A549 (cell line): Measurements from ENCODE around the gene PNMT. TPM values are rescaled to one million over a fixed set of nuclear protein-coding genes. Genes with fewer than 3 reads are reported as not detected.

ENCODE experiments used
- ATAC-seq, 2 experiments: fragments of 200-7000 bp in 1 of 2; fragments of >200 bp in 1 of 2; cut with Nextera tagmentation in 1 of 2; cut with Tn5 transposase in 1 of 2; 3 replicates each; pipeline versions ENCODE4 v1.8.0 to v1.9.1; 2018 to 2020; ENCODE audit warnings: mild to moderate bottlenecking in 1 of 2, moderate library complexity in 1 of 2
- CTCF ChIA-PET: fragments of 300-600 bp; sonication (Branson Sonifier 250); formaldehyde crosslinking; extraction: SDS; loops from one replicate; lab custom pipeline; 2021; ENCODE audit warnings: antibody characterized with exemption, inconsistent platforms; lab: Yijun Ruan, JAX
- POLR2A ChIA-PET: fragments of 350-600 bp; formaldehyde crosslinking; extraction: SDS; loops from one replicate; lab custom pipeline; 2021; ENCODE audit warnings: antibody characterized with exemption, inconsistent platforms; lab: Yijun Ruan, JAX
- DNase-seq, 2 experiments: peaks; one replicate each; pipeline versions ENCODE4 v3.0.0 to v3.0.0-alpha.2; 2011 to 2016; ENCODE audit warnings: low read depth in 1 of 2, low spot score in 1 of 2
- FAIRE-seq: peaks from 2 replicates; lab custom pipeline; 2011; peaks lifted over from hg19 to GRCh38; lab: Jason Lieb, UNC
- H3K27ac ChIP-seq, 2 experiments: fragments of >200 bp; sonication (Bioruptor Twin); formaldehyde crosslinking; 3 replicates each; pipeline ENCODE4 v1.5.1; 2016 to 2017
- H3K4me1 ChIP-seq: fragments of >200 bp; sonication (Bioruptor Twin); formaldehyde crosslinking; 3 replicates; pipeline ENCODE4 v1.6.1; 2016
- H3K4me2 ChIP-seq: fragments of >200 bp; sonication (Bioruptor Twin); formaldehyde crosslinking; 3 replicates; pipeline ENCODE4 v1.6.1; 2016
- H3K4me3 ChIP-seq: fragments of >200 bp; sonication (Bioruptor Twin); formaldehyde crosslinking; 3 replicates; pipeline ENCODE4 v1.5.1; 2016
- H3K9me3 ChIP-seq: fragments of >200 bp; sonication (Bioruptor Twin); formaldehyde crosslinking; 3 replicates; pipeline ENCODE4 v1.6.1; 2016
- CBX8 ChIP-seq: fragments of 200-600 bp; sonication (generic); IDR thresholded peaks from 2 replicates; pipeline ENCODE4 v1.6.1; 2016
- CTCF ChIP-seq: fragments of >200 bp; sonication (Bioruptor Twin); formaldehyde crosslinking; IDR thresholded peaks from 3 replicates; pipeline ENCODE4 v1.5.1; 2016
- E2F6 ChIP-seq: IDR thresholded peaks from 2 replicates; pipeline ENCODE4 v1.6.1; 2012; ENCODE audit warnings: low read depth, borderline replicate concordance
- EHMT2 ChIP-seq: fragments of 200-600 bp; sonication (generic); IDR thresholded peaks from 2 replicates; pipeline ENCODE4 v1.6.1; 2016; ENCODE audit warnings: antibody characterized with exemption, low read depth, mild to moderate bottlenecking, moderate library complexity
- ELK1 ChIP-seq: fragments of 150-350 bp; IDR thresholded peaks from 2 replicates; pipeline ENCODE4 v1.6.1; 2014; ENCODE audit warnings: low read depth, mild to moderate bottlenecking, low read length
- EP300 ChIP-seq, 2 experiments: fragments of >200 bp; sonication (Bioruptor Twin); formaldehyde crosslinking; IDR thresholded peaks; 2 replicates in 1 of 2; 3 replicates in 1 of 2; pipeline ENCODE4 v1.6.1; 2016 to 2017
- FOSL2 ChIP-seq, 2 experiments: fragments of 450-650 bp in 1 of 2; fragments of >200 bp in 1 of 2; sonication (Bioruptor Twin) in 1 of 2; formaldehyde crosslinking; IDR thresholded peaks; 2 replicates each; pipeline versions ENCODE4 v1.5.0 to v1.6.1; 2016 to 2020; ENCODE audit warnings: mild to moderate bottlenecking in 1 of 2, moderate library complexity in 1 of 2
- FOXS1 ChIP-seq: fragments of 250-450 bp; sonication (Bioruptor Pico); IDR thresholded peaks from 2 replicates; pipeline ENCODE4 v1.5.0; 2020; ENCODE audit warnings: mild to moderate bottlenecking, moderate library complexity
- GATA3 ChIP-seq: IDR thresholded peaks from 2 replicates; pipeline ENCODE4 v1.6.1; 2012; ENCODE audit warnings: borderline replicate concordance
- HEYL ChIP-seq: fragments of 250-450 bp; sonication (Bioruptor Pico); IDR thresholded peaks from 2 replicates; pipeline ENCODE4 v1.8.0; 2021; ENCODE audit warnings: mild to moderate bottlenecking, moderate library complexity
- HMGXB4 ChIP-seq: fragments of 250-450 bp; sonication (Bioruptor Pico); IDR thresholded peaks from 2 replicates; pipeline ENCODE4 v1.5.0; 2021; ENCODE audit warnings: mild to moderate bottlenecking, moderate library complexity, borderline replicate concordance
- HOXA7 ChIP-seq: fragments of 250-450 bp; sonication (Bioruptor Pico); IDR thresholded peaks from 2 replicates; pipeline ENCODE4 v1.5.0; 2020; ENCODE audit warnings: mild to moderate bottlenecking, moderate library complexity
- HOXB5 ChIP-seq: fragments of 250-450 bp; sonication (Bioruptor Pico); IDR thresholded peaks from 2 replicates; pipeline ENCODE4 v1.5.0; 2020; ENCODE audit warnings: mild to moderate bottlenecking, moderate library complexity
- KDM5A ChIP-seq: fragments of 200-600 bp; sonication (generic); IDR thresholded peaks from 2 replicates; pipeline ENCODE4 v1.6.1; 2016; ENCODE audit warnings: antibody characterized with exemption, mild to moderate bottlenecking
- MAFK ChIP-seq: fragments of 450-650 bp; IDR thresholded peaks from 2 replicates; pipeline ENCODE4 v1.6.1; 2014; ENCODE audit not compliant: partially characterized antibody
- MAZ ChIP-seq: fragments of 150-350 bp; IDR thresholded peaks from 2 replicates; pipeline ENCODE4 v1.6.1; 2014; ENCODE audit warnings: antibody characterized with exemption, low read depth, low read length, borderline replicate concordance
- MYC ChIP-seq: IDR thresholded peaks from 2 replicates; pipeline ENCODE4 v1.6.1; 2012; ENCODE audit warnings: mild to moderate bottlenecking, inconsistent platforms, low read length, improper control_type of control experiment, borderline replicate concordance
- NFE2L2 ChIP-seq: fragments of 150-350 bp; conservative IDR thresholded peaks from 2 replicates; pipeline ENCODE4 v1.6.1; 2014; ENCODE audit warnings: low read length
- PHF8 ChIP-seq: fragments of 200-600 bp; sonication (generic); IDR thresholded peaks from 2 replicates; pipeline ENCODE4 v1.6.1; 2016; ENCODE audit warnings: low read depth, mild to moderate bottlenecking, antibody characterized with exemption, moderate library complexity, borderline replicate concordance
- POLR2AphosphoS2 ChIP-seq: conservative IDR thresholded peaks from 2 replicates; pipeline ENCODE4 v1.6.1; 2012; ENCODE audit warnings: low read length, improper control_type of control experiment, inconsistent platforms
- RARB ChIP-seq: fragments of 250-450 bp; sonication (Bioruptor Pico); IDR thresholded peaks from 2 replicates; pipeline ENCODE4 v1.8.0; 2021; ENCODE audit warnings: mild to moderate bottlenecking, moderate library complexity
- RFX5 ChIP-seq: fragments of 450-650 bp; IDR thresholded peaks from 2 replicates; pipeline ENCODE4 v1.7.1; 2014; ENCODE audit warnings: antibody characterized with exemption, mild to moderate bottlenecking, moderate library complexity
- TFCP2L1 ChIP-seq: fragments of 250-450 bp; sonication (Bioruptor Pico); IDR thresholded peaks from 2 replicates; pipeline ENCODE4 v1.5.0; 2021; ENCODE audit warnings: mild to moderate bottlenecking
- TP53 ChIP-seq: fragments of 250-450 bp; sonication (Bioruptor Pico); IDR thresholded peaks from 2 replicates; pipeline ENCODE4 v1.5.0; 2021; ENCODE audit warnings: mild to moderate bottlenecking, moderate library complexity
- USF2 ChIP-seq: fragments of 450-650 bp; IDR thresholded peaks from 2 replicates; pipeline ENCODE4 v1.6.1; 2014; ENCODE audit warnings: antibody characterized with exemption
- ZFP36 ChIP-seq: fragments of 450-650 bp; IDR thresholded peaks from 2 replicates; pipeline ENCODE4 v1.6.1; 2014; ENCODE audit warnings: borderline replicate concordance; ENCODE audit not compliant: partially characterized antibody
- ZNF302 ChIP-seq: fragments of 250-450 bp; sonication (Bioruptor Pico); IDR thresholded peaks from 2 replicates; pipeline ENCODE4 v1.9.0; 2021; ENCODE audit warnings: inconsistent platforms, mild to moderate bottlenecking, moderate library complexity
- WGBS: methylation state at CpG from one replicate; pipeline ENCODE4 v1.1.6; 2017; ENCODE audit errors: missing lambda C conversion rate; 5-methylcytosine and 5-hydroxymethylcytosine counted together
- polyA plus RNA-seq, 4 experiments: library from polyadenylated mRNA; depleted of rRNA in 3 of 4; stranded (reverse); fragments of >200 nt; fragmentation: RNase III in 1 of 4; extraction: RNeasy Plus Mini Kit Qiagen cat#74134 plus additional on column Dnase treatment in 1 of 4; gene quantifications; 2 replicates in 3 of 4; 3 replicates in 1 of 4; pipeline ENCODE4 v1.2.3, GENCODE V29; 2011 to 2017

The PNMT gene
- polyA plus RNA-seq, 2 of the 4 experiments (the other 2 are of a cell fraction) = not detected

- no peak for ATAC-seq
- no peak for FAIRE-seq
- ChIA-PET POLR2A (no interaction called here), CTCF (interaction anchor here (1.0 to 48.4 kb wide), 3 partner anchors 32 to 427 kb away, joined by 3 to 1581 read pairs (median 1391); partner anchors contain the start of genes ERBB2, NEUROD2, PGAP3 and PNMT)
- Histone ChIP-seq H3K27ac (no peak overlapping the region), H3K4me1 (no peaks in the 10 kb centered on the region; the same call in 2 of the 3 replicates), H3K4me2 (no peak overlapping the region)
- WGBS = 93% methylated on average over 15 of the region's 15 CpGs
- no peak for DNase-seq
- TF ChIP-seq POLR2AphosphoS2 = no peak
- no peak for TF ChIP-seq NFE2L2
- TF ChIP-seq CBX8 = no peak
- TF ChIP-seq PHF8 = no peak
- TF ChIP-seq KDM5A = no peak
- no peak for TF ChIP-seq ZFP36
- no peak for TF ChIP-seq GATA3
- TF ChIP-seq ZNF302 = no peak
- no peak for TF ChIP-seq TP53 (CRISPR knock-in tag)
- TF ChIP-seq MAZ = no peak
- TF ChIP-seq E2F6 = no peak
- TF ChIP-seq EHMT2 = no peak
- TF ChIP-seq TFCP2L1 (CRISPR knock-in tag) = no peak
- TF ChIP-seq FOSL2 (IDR thresholded peaks at IDR 0.05) = no peak
- no peak for TF ChIP-seq FOSL2 (CRISPR knock-in tag; IDR thresholded peaks at IDR 0.05)
- no peak for TF ChIP-seq EP300 (IDR thresholded peaks at IDR 0.05)
- TF ChIP-seq, all 56 proteins: peak for 0
- Histone ChIP-seq H3K9me3 (no peaks in the 10 kb centered on the region), H3K4me3 (no peak overlapping the region)
These were observed 19.5 kb upstream of the PNMT start for GRCh38 chr17:39648616-39649366.

GRCh38 chr17:39650121-39650579 lies 18.1 kb upstream of the PNMT start:
- 91% methylated on average over 11 of the region's 11 CpGs for WGBS
- no peaks in the 10 kb centered on the region; the same call in 2 of the 3 replicates for H3K4me1 ChIP-seq
- ATAC-seq (no peak), DNase-seq (no peak), FAIRE-seq (no peak)
- H3K9me3 ChIP-seq = no peaks in the 10 kb centered on the region
- no peak for TF ChIP-seq TP53 (CRISPR knock-in tag)
- no peak for TF ChIP-seq RFX5
- TF ChIP-seq FOXS1 (CRISPR knock-in tag) = no peak
- TF ChIP-seq MYC = no peak
- TF ChIP-seq EHMT2 = no peak
- no peak for TF ChIP-seq ELK1
- no peak for TF ChIP-seq CTCF
- TF ChIP-seq USF2 = no peak
- no peak for TF ChIP-seq MAFK
- TF ChIP-seq TFCP2L1 (CRISPR knock-in tag) = no peak
- no peak for TF ChIP-seq HEYL (CRISPR knock-in tag)
- no peak for TF ChIP-seq HOXB5 (CRISPR knock-in tag)
- TF ChIP-seq POLR2AphosphoS2 = no peak
- no peak for TF ChIP-seq HOXA7 (CRISPR knock-in tag)
- TF ChIP-seq E2F6 = no peak
- TF ChIP-seq RARB (CRISPR knock-in tag) = no peak
- no peak for TF ChIP-seq HMGXB4 (CRISPR knock-in tag)
- no peak for TF ChIP-seq CBX8
- no peak overlapping the region for H3K4me3 ChIP-seq
- CTCF ChIA-PET = interaction anchor here (1.6 to 48.4 kb wide), 4 partner anchors 33 to 102 kb away, joined by 7 to 1581 read pairs (median 700); partner anchors contain the start of genes ERBB2, MIEN1, NEUROD2 and PGAP3
- no peak overlapping the region for H3K4me2 ChIP-seq
- no peak overlapping the region for H3K27ac ChIP-seq
- POLR2A ChIA-PET = interaction anchor here (0.6 kb wide), 1 partner anchor 31 kb away, joined by 3 read pairs; no protein-coding TSS in a partner anchor
